ENCODE measurements around the gene RAB3B. TPM values are rescaled to one million over a fixed set of nuclear protein-coding genes. Genes with fewer than 3 reads are reported as not detected.

RAB3B gene
- total RNA-seq, 1 donor from 2014 or later = 12.9 TPM

DNA sequence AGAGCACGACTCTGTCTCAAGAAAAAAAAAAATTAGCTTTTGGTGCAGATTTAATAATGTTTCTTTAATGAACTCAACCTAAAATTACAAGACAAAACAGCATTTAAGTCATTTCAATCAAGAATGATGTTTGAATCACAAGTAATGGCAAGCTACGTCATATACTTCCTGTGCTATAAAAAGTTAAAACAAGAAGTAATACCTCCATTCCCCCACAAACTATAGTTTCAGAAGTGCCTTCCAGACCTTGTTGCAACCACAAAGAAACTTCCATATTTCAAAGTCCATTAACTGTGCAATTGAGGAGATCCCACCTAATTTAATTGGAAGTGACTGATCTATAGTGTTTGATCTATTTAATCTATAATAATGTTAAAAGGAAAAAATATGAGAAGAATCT is 127.1 kb downstream of the RAB3B start:
- DNase-seq = no peak
- TF ChIP-seq, protein P1, sequence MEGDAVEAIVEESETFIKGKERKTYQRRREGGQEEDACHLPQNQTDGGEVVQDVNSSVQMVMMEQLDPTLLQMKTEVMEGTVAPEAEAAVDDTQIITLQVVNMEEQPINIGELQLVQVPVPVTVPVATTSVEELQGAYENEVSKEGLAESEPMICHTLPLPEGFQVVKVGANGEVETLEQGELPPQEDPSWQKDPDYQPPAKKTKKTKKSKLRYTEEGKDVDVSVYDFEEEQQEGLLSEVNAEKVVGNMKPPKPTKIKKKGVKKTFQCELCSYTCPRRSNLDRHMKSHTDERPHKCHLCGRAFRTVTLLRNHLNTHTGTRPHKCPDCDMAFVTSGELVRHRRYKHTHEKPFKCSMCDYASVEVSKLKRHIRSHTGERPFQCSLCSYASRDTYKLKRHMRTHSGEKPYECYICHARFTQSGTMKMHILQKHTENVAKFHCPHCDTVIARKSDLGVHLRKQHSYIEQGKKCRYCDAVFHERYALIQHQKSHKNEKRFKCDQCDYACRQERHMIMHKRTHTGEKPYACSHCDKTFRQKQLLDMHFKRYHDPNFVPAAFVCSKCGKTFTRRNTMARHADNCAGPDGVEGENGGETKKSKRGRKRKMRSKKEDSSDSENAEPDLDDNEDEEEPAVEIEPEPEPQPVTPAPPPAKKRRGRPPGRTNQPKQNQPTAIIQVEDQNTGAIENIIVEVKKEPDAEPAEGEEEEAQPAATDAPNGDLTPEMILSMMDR (IDR thresholded peaks at IDR 0.05; ENCODE audit: partially characterized antibody, unreplicated experiment) = no peak
- Mint-ChIP-seq H3K27me3 (ENCODE audit: unreplicated experiment) (no peaks in the 10 kb centered on the region), H3K4me1 (ENCODE audit: low read depth, unreplicated experiment) (peaks cover 1% of the 10 kb centered on the region), H3K27ac (ENCODE audit: unreplicated experiment) (no peak overlapping the region), H3K9me3 (ENCODE audit: unreplicated experiment) (no peaks in the 10 kb centered on the region), H3K36me3 (ENCODE audit: unreplicated experiment) (no peaks in the 10 kb centered on the region), H3K4me3 (ENCODE audit: unreplicated experiment) (no peak overlapping the region)

DNA sequence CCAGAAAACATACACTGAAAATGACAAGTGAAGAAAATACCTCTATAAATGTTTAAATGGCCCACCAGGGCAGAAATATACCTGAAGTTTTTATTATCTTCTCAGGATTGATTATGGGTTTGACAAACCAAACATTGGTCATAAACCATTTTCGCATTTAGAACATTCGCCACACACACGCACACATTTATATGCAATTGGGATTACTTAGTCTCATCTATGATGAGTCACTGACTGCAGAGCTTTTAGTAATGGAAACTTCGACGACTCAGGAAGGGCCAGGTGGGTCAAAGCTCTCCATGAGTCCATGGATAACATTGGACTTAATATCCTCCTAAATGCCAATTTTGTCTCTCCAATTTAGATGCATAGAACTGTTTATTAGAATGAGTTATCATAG is 128.8 kb downstream of the RAB3B start:
- Mint-ChIP-seq H3K27me3 (ENCODE audit: unreplicated experiment) (no peaks in the 10 kb centered on the region), H3K36me3 (ENCODE audit: unreplicated experiment) (no peaks in the 10 kb centered on the region), H3K27ac (ENCODE audit: unreplicated experiment) (no peak overlapping the region), H3K4me3 (ENCODE audit: unreplicated experiment) (no peak overlapping the region), H3K9me3 (ENCODE audit: unreplicated experiment) (no peaks in the 10 kb centered on the region), H3K4me1 (ENCODE audit: low read depth, unreplicated experiment) (peaks cover 1% of the 10 kb centered on the region)
- TF ChIP-seq, protein P1 (IDR thresholded peaks at IDR 0.05; ENCODE audit: partially characterized antibody, unreplicated experiment) = no peak
- no peak for DNase-seq

DNA sequence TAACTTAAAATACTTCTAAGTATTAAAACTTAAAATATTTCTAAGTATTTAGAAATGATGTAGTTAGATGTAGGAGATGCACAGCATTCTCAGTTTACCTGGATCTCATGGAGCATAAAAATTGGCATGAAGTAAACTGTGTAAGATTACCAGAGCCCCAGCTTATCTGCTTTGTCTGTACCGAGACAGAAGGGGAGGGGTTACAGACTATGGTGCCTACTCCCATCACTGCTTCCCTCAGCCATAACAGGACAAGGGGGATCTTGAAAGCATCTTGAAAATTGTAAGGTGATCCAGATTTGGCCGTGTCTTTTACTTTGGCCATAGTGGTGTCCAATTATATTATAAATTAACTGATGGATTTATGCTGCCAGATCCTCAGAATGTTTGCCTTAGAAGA is 130.8 kb downstream of the RAB3B start:
- Mint-ChIP-seq H3K36me3 (ENCODE audit: unreplicated experiment) (no peaks in the 10 kb centered on the region), H3K4me1 (ENCODE audit: low read depth, unreplicated experiment) (peaks cover 1% of the 10 kb centered on the region), H3K27ac (ENCODE audit: unreplicated experiment) (no peak overlapping the region), H3K4me3 (ENCODE audit: unreplicated experiment) (no peak overlapping the region), H3K9me3 (ENCODE audit: unreplicated experiment) (no peaks in the 10 kb centered on the region), H3K27me3 (ENCODE audit: unreplicated experiment) (no peaks in the 10 kb centered on the region)
- TF ChIP-seq, protein P1 (IDR thresholded peaks at IDR 0.05; ENCODE audit: partially characterized antibody, unreplicated experiment) = no peak
- DNase-seq = no peak

DNA sequence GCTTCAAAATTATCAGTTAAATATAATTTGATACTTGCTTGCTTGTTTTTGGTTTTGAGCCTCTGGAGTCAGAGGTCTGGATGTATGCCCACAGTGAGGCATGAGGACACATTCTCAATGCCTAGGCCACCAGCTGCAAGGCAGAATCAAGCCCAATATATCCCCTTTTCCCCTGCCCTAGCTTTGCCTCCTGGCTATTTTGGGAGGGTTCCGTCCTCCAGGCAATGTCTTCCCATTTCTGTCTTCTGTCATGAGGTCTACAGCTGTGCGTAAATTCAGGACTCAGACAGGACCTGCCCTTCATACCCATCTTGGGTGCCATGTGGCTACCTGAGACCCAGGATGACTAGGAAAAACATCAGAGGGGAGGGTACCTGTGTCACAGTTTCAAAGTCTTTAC is 131.2 kb downstream of the RAB3B start:
- no peaks in the 10 kb centered on the region for H3K36me3 Mint-ChIP-seq (ENCODE audit: unreplicated experiment)
- H3K27ac Mint-ChIP-seq (ENCODE audit: unreplicated experiment) = no peak overlapping the region
- no peak for DNase-seq
- no peaks in the 10 kb centered on the region for H3K27me3 Mint-ChIP-seq (ENCODE audit: unreplicated experiment)
- no peak overlapping the region for H3K4me3 Mint-ChIP-seq (ENCODE audit: unreplicated experiment)
- no peaks in the 10 kb centered on the region for H3K9me3 Mint-ChIP-seq (ENCODE audit: unreplicated experiment)
- peaks cover 1% of the 10 kb centered on the region for H3K4me1 Mint-ChIP-seq (ENCODE audit: low read depth, unreplicated experiment)
- TF ChIP-seq, protein P1 (IDR thresholded peaks at IDR 0.05; ENCODE audit: partially characterized antibody, unreplicated experiment) = no peak

DNA sequence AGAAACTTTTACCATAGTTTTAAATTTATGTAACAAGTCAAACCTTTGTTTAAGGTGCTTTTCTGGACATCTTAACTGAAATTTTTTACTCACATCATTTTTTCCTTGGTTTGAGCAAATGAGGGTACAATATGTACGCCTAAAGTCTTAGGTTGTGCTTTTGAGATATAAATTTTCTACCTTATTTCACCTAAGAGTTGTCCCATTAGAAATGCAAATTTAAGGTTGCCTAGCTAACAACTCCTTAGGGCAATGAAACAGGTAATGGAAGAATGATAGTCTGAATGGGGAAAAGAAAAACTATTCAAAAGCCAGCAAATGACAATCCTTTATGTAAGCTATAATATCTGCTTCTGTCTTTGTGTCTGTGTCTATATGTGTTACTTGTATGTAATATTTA is 131.6 kb downstream of the RAB3B start:
- TF ChIP-seq, protein P1 (IDR thresholded peaks at IDR 0.05; ENCODE audit: partially characterized antibody, unreplicated experiment) = no peak
- no peak for DNase-seq
- no peaks in the 10 kb centered on the region for H3K36me3 Mint-ChIP-seq (ENCODE audit: unreplicated experiment)
- H3K4me1 Mint-ChIP-seq (ENCODE audit: low read depth, unreplicated experiment) = peaks cover 1% of the 10 kb centered on the region
- no peaks in the 10 kb centered on the region for H3K9me3 Mint-ChIP-seq (ENCODE audit: unreplicated experiment)
- no peaks in the 10 kb centered on the region for H3K27me3 Mint-ChIP-seq (ENCODE audit: unreplicated experiment)
- no peak overlapping the region for H3K27ac Mint-ChIP-seq (ENCODE audit: unreplicated experiment)
- no peak overlapping the region for H3K4me3 Mint-ChIP-seq (ENCODE audit: unreplicated experiment)

Other genes starting within 250 kb of the RAB3B start
- gene NRDC, start 112.0 kb downstream of the RAB3B start, total RNA-seq (ENCODE audit: unreplicated experiment) = 127 TPM
- gene KTI12, start 43.1 kb upstream of the RAB3B start, total RNA-seq (ENCODE audit: unreplicated experiment) = 8.6 TPM
- 27.2 TPM for gene TXNDC12, start 64.5 kb upstream of the RAB3B start, total RNA-seq (ENCODE audit: unreplicated experiment)
- gene BTF3L4, start 65.6 kb upstream of the RAB3B start, total RNA-seq (ENCODE audit: unreplicated experiment) = 90.5 TPM
- 25.6 TPM for gene ZFYVE9, start 151.4 kb upstream of the RAB3B start, total RNA-seq (ENCODE audit: unreplicated experiment)

All from glutamatergic neuron (in vitro differentiated cells).